HepG2 (cell line): ENCODE data around the gene LHFPL6. TPM values are rescaled to one million over a fixed set of nuclear protein-coding genes. Genes with fewer than 3 reads are reported as not detected.

ENCODE experiments used
- ATAC-seq: fragments of 200-7000 bp; cut with Tn5 transposase; 3 replicates; pipeline ENCODE4 v1.9.1; 2020; ENCODE audit warnings: mild to moderate bottlenecking, moderate library complexity
- BruUV-seq: library from RNA; stranded (reverse); fragments of 400-500 nt; replicated peaks from 2 replicates; lab custom pipeline; 2021; lab: Mats Ljungman, UMichigan
- CTCF ChIA-PET: fragments of 300-600 bp; formaldehyde crosslinking; extraction: SDS; loops from one replicate; lab custom pipeline; 2021; ENCODE audit warnings: low total read pairs, inconsistent platforms, low intra/inter-chr PET ratio; lab: Yijun Ruan, JAX
- POLR2A ChIA-PET: fragments of 350-600 bp; sonication (Branson Sonifier 250); formaldehyde crosslinking; loops from one replicate; lab custom pipeline; 2020; ENCODE audit warnings: antibody characterized with exemption, inconsistent platforms; lab: Yijun Ruan, JAX
- DNase-seq: peaks from one replicate; pipeline ENCODE4 v3.0.0-alpha.2; 2015; ENCODE audit warnings: low spot score
- FAIRE-seq: peaks from 3 replicates; lab custom pipeline; 2011; peaks lifted over from hg19 to GRCh38; lab: Jason Lieb, UNC
- H2AFZ ChIP-seq: one replicate; pipeline ENCODE4 v1.6.1; 2011; ENCODE audit warnings: low read length, inconsistent platforms
- H3K27ac ChIP-seq: fragments of 300-600 bp; 3 replicates; pipeline ENCODE4 v1.8.0; 2011; ENCODE audit warnings: mixed run types, mild to moderate bottlenecking, mixed read lengths, low read length, inconsistent platforms; ENCODE audit not compliant: insufficient read depth; ENCODE audit errors: extremely low read length
- H3K27me3 ChIP-seq, 2 experiments: fragments of 200-600 bp in 1 of 2; 2 replicates in 1 of 2; 3 replicates in 1 of 2; pipeline versions ENCODE4 v1.6.0 to v1.8.0; 2011; ENCODE audit warnings: low read length in 2 of 2, mild to moderate bottlenecking in 2 of 2, moderate library complexity in 2 of 2, inconsistent platforms in 1 of 2; ENCODE audit not compliant: insufficient read depth in 2 of 2, control insufficient read depth in 1 of 2
- H3K36me3 ChIP-seq, 2 experiments: fragments of 200-600 bp in 1 of 2; replicated peaks in 1 of 2; 2 replicates in 1 of 2; 3 replicates in 1 of 2; pipeline versions ENCODE4 v1.5.1 to v1.8.0; 2011; ENCODE audit warnings: low read length in 2 of 2, inconsistent platforms in 1 of 2; ENCODE audit not compliant: insufficient read depth in 2 of 2, control insufficient read depth in 1 of 2
- H3K4me1 ChIP-seq: 2 replicates; pipeline ENCODE4 v1.5.1; 2012; ENCODE audit warnings: low read length, inconsistent platforms; ENCODE audit not compliant: insufficient read depth
- H3K4me2 ChIP-seq: 2 replicates; pipeline ENCODE4 v1.6.0; 2011; ENCODE audit warnings: low read depth, low read length, inconsistent platforms
- H3K4me3 ChIP-seq, 3 experiments: fragments of 200-600 bp in 1 of 3; sonication (generic), shearing (Covaris generic) in 1 of 3; replicated peaks in 1 of 3; 2 replicates each; pipeline ENCODE4 v1.5.1; 2011 to 2016; ENCODE audit warnings: low read length in 3 of 3, inconsistent platforms in 2 of 3, low read depth in 2 of 3, mild to moderate bottlenecking in 2 of 3, control low read depth in 1 of 3, mixed read lengths in 1 of 3; ENCODE audit not compliant: insufficient read depth in 1 of 3
- H3K79me2 ChIP-seq: one replicate; pipeline ENCODE4 v1.6.1; 2011; ENCODE audit warnings: low read length, inconsistent platforms; ENCODE audit not compliant: insufficient read depth
- H3K9ac ChIP-seq: 2 replicates; pipeline ENCODE4 v1.6.0; 2011; ENCODE audit warnings: mild to moderate bottlenecking, low read depth, low read length, inconsistent platforms; ENCODE audit not compliant: insufficient read depth
- H3K9me3 ChIP-seq: 2 replicates; pipeline ENCODE4 v1.5.1; 2012; ENCODE audit warnings: mild to moderate bottlenecking, low read length
- H4K20me1 ChIP-seq: 2 replicates; pipeline ENCODE4 v1.6.0; 2011; ENCODE audit warnings: inconsistent platforms, mild to moderate bottlenecking, low read length, moderate library complexity; ENCODE audit not compliant: insufficient read depth
- MTF1 ChIP-seq: sonication (generic); formaldehyde crosslinking; IDR thresholded peaks from 2 replicates; pipeline ENCODE4 v1.5.0; 2020; ENCODE audit warnings: missing genetic modification reagents
- NPAS2 ChIP-seq: sonication (generic); formaldehyde crosslinking; IDR thresholded peaks from 2 replicates; pipeline ENCODE4 v1.8.0; 2022; ENCODE audit warnings: mild to moderate bottlenecking, missing genetic modification reagents, borderline replicate concordance
- PRMT3 ChIP-seq: sonication (generic); formaldehyde crosslinking; IDR thresholded peaks from 2 replicates; pipeline ENCODE4 v1.8.1; 2022; ENCODE audit warnings: low read depth, mild to moderate bottlenecking, moderate library complexity, missing genetic modification reagents, borderline replicate concordance
- SMC3 ChIP-seq: IDR thresholded peaks from 2 replicates; pipeline ENCODE4 v1.6.1; 2011; ENCODE audit warnings: low read length, improper control_type of control experiment
- SOX13 ChIP-seq, 3 experiments: fragments of 450-650 bp in 1 of 3; sonication (generic) in 1 of 3; formaldehyde crosslinking in 1 of 3; IDR thresholded peaks in 2 of 3; conservative IDR thresholded peaks in 1 of 3; 2 replicates each; pipeline versions ENCODE4 v1.5.0 to v1.6.1; 2016 to 2020; ENCODE audit warnings: antibody characterized with exemption in 1 of 3, mild to moderate bottlenecking in 1 of 3, missing compliant biosample characterization in 1 of 3, missing genetic modification reagents in 1 of 3, moderate library complexity in 1 of 3
- SRF ChIP-seq: IDR thresholded peaks from 2 replicates; pipeline ENCODE4 v1.6.1; 2011; ENCODE audit warnings: mild to moderate bottlenecking, low read depth, low read length, moderate library complexity
- STAG1 ChIP-seq: sonication (generic); formaldehyde crosslinking; IDR thresholded peaks from 2 replicates; pipeline ENCODE4 v1.4.0; 2020; ENCODE audit warnings: missing genetic modification reagents
- WGBS: methylation state at CpG from one replicate; pipeline ENCODE4 v1.1.6; 2017; ENCODE audit warnings: low lambda C conversion rate; 5-methylcytosine and 5-hydroxymethylcytosine counted together
- in situ Hi-C: cut with HindIII; loops from 2 replicates; pipeline ENCODE4 v1.10.0; 2017; ENCODE audit warnings: low pct_unique_long_range_greater_than_20kb; ENCODE audit not compliant: extremely low pct_ligation_motif_present
- intact Hi-C: fragments of 100-400 bp; cut with micrococcal nuclease; formaldehyde crosslinking; loops from one replicate; pipeline ENCODE4 v1.10.0; 2022; ENCODE audit not compliant: unreplicated experiment
- polyA plus RNA-seq, 8 experiments: library from polyadenylated mRNA; depleted of rRNA in 3 of 8; stranded (reverse) in 7 of 8; unstranded in 1 of 8; fragments of >200 nt; fragmentation: Illumina TruSeq in 4 of 8; extraction: Trizol in 4 of 8; gene quantifications; 2 replicates each; pipeline versions ENCODE4 v1.2.1 to v1.2.3, GENCODE V29; 2011 to 2016; ENCODE audit warnings: low read depth in 4 of 8, missing spikeins in 1 of 8, mixed read lengths in 1 of 8; ENCODE audit not compliant: insufficient read depth in 1 of 8
- total RNA-seq, 5 experiments: library from RNA; depleted of rRNA; stranded (reverse); fragments of >200 nt; fragmentation: Illumina TruSeq; extraction: Trizol; gene quantifications; 2 replicates each; pipeline ENCODE4 v1.2.3, GENCODE V29; 2016; ENCODE audit warnings: low read depth in 1 of 5
- TF ChIP-seq, protein P1 (sequence below): sonication (generic); formaldehyde crosslinking; IDR thresholded peaks from 2 replicates; pipeline ENCODE4 v1.5.0; 2020; ENCODE audit warnings: mild to moderate bottlenecking, missing genetic modification reagents, moderate library complexity
- TF ChIP-seq, protein P2 (sequence below), 2 experiments: sonication (generic) in 1 of 2; formaldehyde crosslinking in 1 of 2; IDR thresholded peaks; 2 replicates each; pipeline versions ENCODE4 v1.5.1 to v1.6.1; 2011 to 2020; ENCODE audit warnings: borderline replicate concordance in 1 of 2, low read depth in 1 of 2, low read length in 1 of 2, mild to moderate bottlenecking in 1 of 2, missing genetic modification reagents in 1 of 2, moderate library complexity in 1 of 2

The LHFPL6 gene
- total and polyA plus RNA-seq, 2 of the 13 experiments (the other 11 are each of a cell fraction or from before 2014, with no cell fraction given), result not detected

DNA sequence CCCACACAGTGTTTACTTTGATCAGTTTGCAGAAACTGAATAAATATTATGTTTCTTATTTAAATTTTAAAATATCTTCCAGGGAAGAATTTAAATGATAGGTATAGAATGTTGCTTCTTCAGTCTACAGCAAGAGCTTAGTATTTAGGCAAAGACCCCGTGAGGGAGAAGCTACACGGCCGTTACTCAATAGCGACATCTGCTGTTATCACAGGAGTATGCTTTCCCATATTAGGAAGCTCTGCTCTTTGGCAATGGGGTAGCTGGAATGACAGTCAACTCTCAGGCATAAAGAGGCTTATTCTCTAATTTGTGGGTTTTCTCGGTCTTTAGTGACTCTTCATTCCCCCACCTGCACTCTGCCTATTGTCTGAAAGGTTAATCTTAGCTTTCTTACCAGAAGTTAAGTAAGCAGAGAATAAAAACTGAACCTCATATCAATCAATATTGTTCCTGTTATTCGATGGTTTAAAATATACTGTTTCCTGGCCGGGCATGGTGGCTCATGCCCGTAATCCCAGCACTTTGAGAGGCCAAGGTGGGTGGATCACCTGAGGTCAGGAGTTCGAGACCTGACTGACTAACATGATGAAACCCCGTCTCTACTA is 13.2 kb upstream of the LHFPL6 start:
- intact Hi-C loops, result loop anchor here (1.0 to 10.0 kb wide), 3 partner anchors 201 to 565 kb away; no protein-coding TSS in a partner anchor
- Histone ChIP-seq H3K4me1 (no peaks in the 10 kb centered on the region), H4K20me1 (no peaks in the 10 kb centered on the region), H2AFZ (no peak overlapping the region), H3K36me3 (no peaks in the 10 kb centered on the region), H3K79me2 (no peaks in the 10 kb centered on the region), H3K4me2 (no peak overlapping the region), H3K27ac (no peak overlapping the region)
- BruUV-seq, result no TSS peak
- POLR2A ChIA-PET, result no interaction called here
- in situ Hi-C loops, result loop anchor here (25.0 kb wide), 3 partner anchors 354 to 654 kb away; no protein-coding TSS in a partner anchor
- peak; percentile 55 for FAIRE-seq
- TF ChIP-seq SOX13 (IDR thresholded peaks at IDR 0.05), result no peak
- TF ChIP-seq SOX13 (CRISPR knock-in tag; conservative IDR thresholded peaks at IDR 0.05 in 1 of 2, IDR thresholded peaks at IDR 0.05 in 1 of 2), result no peak
- peak; percentile 72 for TF ChIP-seq SMC3
- no peak for TF ChIP-seq PRMT3 (CRISPR knock-in tag)
- TF ChIP-seq, protein P1, sequence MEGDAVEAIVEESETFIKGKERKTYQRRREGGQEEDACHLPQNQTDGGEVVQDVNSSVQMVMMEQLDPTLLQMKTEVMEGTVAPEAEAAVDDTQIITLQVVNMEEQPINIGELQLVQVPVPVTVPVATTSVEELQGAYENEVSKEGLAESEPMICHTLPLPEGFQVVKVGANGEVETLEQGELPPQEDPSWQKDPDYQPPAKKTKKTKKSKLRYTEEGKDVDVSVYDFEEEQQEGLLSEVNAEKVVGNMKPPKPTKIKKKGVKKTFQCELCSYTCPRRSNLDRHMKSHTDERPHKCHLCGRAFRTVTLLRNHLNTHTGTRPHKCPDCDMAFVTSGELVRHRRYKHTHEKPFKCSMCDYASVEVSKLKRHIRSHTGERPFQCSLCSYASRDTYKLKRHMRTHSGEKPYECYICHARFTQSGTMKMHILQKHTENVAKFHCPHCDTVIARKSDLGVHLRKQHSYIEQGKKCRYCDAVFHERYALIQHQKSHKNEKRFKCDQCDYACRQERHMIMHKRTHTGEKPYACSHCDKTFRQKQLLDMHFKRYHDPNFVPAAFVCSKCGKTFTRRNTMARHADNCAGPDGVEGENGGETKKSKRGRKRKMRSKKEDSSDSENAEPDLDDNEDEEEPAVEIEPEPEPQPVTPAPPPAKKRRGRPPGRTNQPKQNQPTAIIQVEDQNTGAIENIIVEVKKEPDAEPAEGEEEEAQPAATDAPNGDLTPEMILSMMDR (CRISPR knock-in tag), result peak; percentile 78
- TF ChIP-seq NPAS2 (CRISPR knock-in tag), result no peak
- TF ChIP-seq SRF, result peak; percentile 98
- TF ChIP-seq STAG1, result peak; percentile 65
- TF ChIP-seq, protein P2, sequence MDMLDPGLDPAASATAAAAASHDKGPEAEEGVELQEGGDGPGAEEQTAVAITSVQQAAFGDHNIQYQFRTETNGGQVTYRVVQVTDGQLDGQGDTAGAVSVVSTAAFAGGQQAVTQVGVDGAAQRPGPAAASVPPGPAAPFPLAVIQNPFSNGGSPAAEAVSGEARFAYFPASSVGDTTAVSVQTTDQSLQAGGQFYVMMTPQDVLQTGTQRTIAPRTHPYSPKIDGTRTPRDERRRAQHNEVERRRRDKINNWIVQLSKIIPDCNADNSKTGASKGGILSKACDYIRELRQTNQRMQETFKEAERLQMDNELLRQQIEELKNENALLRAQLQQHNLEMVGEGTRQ (IDR thresholded peaks at IDR 0.05; ENCODE audit: low read depth, low read length), result no peak
- TF ChIP-seq, protein P2 (CRISPR knock-in tag; IDR thresholded peaks at IDR 0.05; ENCODE audit: borderline replicate concordance), result peak; percentile 32; the same call in 1 of the 2 replicates
- TF ChIP-seq MTF1 (CRISPR knock-in tag), result no peak
- TF ChIP-seq, all 625 proteins: peak for 5
- WGBS, result 28% methylated on average over 10 of the region's 10 CpGs
- CTCF ChIA-PET, result interaction anchor here (1.5 to 2.2 kb wide), 2 partner anchors 565 to 645 kb away, joined by 3 to 10 read pairs; no protein-coding TSS in a partner anchor
- no peaks in the 10 kb centered on the region for H3K9me3 ChIP-seq
- ATAC-seq (peak; percentile 90), DNase-seq (peak; percentile 56)
- H3K4me3 ChIP-seq, result no peak overlapping the region
- H3K27me3 ChIP-seq, result no peaks in the 10 kb centered on the region; a peak in 1 of 5 replicates
- H3K9ac ChIP-seq, result no peak overlapping the region
